ENCODE measurements around the gene LCN9.

DNA sequence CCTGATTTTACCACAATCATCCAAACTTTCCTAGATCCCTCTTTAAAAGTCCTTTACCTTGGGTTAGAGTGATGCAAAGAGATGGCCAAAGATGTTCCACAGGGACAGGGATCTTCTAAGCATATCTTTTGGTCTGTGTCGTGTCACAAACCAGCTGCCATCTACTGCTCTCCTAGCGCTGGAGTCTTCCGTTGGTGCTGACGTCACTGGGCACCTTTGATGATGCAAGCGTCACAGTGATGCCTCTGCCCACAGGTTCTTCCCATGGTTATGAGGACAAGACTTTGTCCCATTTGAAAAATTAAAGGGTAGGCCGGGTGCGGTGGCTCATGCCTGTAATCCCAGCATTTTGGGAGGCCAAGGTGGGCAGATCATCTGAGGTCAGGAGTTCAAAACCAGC, 22.1 kb upstream of the LCN9 start:
- TF ChIP-seq SIN3A (IDR thresholded peaks at IDR 0.05; ENCODE audit: borderline replicate concordance, insufficient read depth, low read depth, low read length) (no peak), POLR2AphosphoS5 (IDR thresholded peaks at IDR 0.05; ENCODE audit: low read depth, low read length) (no peak)

All from Panc1 (cell line).